Stimulated activated CD8-positive, alpha-beta memory T cell treated with anti-CD3 and anti-CD28 coated beads, Interleukin-2, amount 100 ng/mL, for 48 hours (primary cell): Measurements from ENCODE around the gene PDHX.
"Not testable (repeated sequence)": the region's sequence is repeated elsewhere in the genome, so short reads cannot be mapped to it uniquely, and the experiment has no call there.

Source experiments
- DNase-seq, 2 donors: peaks; one replicate each; pipeline ENCODE4 v3.0.0-alpha.2; 2020; ENCODE audit warnings: low read depth in 2 of 2

The PDHX gene

DNA sequence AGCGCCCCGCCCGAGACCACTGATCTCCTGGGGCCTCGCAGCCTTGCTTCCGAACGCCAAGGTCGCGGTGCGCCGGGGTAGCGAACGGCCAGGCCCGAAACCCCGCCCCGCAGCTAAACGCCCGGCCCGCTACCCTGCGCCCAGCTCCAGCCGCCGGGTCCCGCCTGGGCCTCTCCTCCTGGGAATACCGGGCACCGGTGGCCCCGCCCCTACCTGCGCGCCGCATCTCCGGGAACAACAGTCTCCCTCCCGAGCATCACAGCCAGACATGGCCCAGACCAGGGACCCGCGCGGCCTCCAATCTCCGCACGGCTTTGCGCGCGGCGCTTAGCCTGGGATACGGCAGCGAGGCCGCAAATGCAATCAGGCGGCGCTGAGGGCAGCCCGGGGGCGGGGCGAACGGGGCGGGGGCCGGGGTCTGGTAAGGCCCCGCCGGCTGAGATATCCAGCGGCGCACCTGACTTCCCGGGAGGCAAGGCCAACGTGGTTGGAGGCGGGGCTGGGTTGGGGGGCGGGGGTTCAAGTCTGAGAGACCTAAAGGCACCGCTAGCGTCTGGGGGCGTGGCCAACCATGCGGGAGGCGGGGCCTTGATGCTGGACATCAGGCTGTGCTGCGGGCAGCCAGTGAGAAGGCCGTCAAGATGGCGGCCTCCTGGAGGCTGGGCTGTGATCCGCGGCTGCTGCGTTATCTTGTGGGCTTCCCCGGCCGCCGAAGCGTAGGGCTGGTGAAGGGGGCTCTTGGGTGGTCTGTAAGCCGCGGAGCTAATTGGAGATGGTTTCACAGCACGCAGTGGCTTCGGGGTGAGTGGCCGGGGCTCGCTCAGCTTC is at the start of gene PDHX, which contains the start of gene APIP:
Gene PDHX, plus strand, starts transcription at position 604 of the 828 bp plus-strand sequence. Its CDS starts 38 bp downstream, at position 642.
Gene APIP, minus strand, starts transcription at position 365 of the 828 bp plus-strand sequence. Its CDS starts 95 bp downstream, at position 270.
- peak; percentile 99 for DNase-seq

DNA sequence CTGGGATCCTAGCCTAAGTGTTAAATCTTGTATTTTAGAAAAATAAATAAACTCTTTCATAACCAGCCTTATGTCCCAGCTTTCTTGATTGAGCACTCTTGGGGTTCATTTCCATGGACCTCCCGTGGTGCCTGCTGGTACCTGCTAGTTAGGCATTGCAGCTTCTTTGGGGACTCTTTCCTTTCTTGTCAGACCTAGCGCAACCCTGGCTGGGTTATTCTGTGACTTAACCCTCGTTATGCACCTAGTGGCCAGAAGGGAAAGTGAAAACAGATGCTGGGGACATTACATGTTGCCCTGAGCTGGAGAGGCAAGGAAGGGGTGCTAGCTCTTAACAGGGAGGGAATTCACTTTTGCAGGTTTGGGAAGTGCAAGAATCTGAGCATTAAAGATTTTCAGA is 47.0 kb upstream of the PDHX start:
- no peak for DNase-seq

DNA sequence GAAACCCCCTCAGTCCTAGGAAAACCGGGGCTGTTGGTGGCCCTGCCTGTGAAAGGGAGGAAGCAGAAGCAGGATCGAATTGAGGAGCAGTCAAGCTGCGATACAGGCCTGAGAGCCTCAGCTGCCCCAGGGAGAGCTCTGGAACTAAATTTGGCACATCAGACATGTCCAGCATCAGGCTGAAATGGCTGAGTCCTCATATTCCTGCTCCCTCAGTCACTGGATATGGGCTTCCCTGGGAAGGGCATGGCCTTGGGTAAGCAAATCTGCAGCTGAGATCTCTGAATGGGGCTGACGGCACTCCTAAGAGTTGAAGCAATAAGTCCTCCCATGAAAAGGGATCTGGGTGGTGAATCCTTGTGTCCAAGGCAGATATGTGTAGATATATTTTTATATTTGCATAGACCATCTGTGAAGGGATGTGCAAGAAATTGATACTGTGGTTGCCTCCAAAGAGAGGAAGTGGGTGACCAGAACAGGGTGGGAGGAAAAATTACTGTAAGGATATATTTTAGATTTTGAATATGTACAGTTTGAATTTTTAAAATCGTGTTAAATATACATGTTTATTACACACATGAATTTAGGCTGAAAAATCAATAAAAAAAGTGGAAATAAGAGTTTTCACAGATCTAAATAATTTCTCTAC is 45.7 kb upstream of the PDHX start:
- no peak for DNase-seq

DNA sequence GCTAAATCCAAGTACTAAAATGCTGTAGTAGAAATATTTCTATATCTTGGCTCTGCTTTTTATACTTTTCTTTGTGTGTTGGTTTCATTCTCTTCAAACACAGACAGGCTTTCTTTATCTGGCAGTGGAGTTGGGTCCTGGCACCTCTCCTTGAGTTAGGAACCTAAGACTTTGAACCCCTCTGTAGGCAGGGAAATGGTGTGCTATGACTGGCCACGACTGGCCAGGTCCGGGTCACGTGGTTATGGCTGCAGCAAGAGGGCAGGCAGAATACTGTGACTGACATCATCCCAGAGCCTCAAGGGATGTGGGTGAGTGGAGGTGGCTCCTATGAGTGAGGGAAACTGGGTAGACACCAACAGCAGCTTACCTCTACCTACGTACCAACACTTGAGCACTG is 42.2 kb upstream of the PDHX start:
- DNase-seq: no peak

DNA sequence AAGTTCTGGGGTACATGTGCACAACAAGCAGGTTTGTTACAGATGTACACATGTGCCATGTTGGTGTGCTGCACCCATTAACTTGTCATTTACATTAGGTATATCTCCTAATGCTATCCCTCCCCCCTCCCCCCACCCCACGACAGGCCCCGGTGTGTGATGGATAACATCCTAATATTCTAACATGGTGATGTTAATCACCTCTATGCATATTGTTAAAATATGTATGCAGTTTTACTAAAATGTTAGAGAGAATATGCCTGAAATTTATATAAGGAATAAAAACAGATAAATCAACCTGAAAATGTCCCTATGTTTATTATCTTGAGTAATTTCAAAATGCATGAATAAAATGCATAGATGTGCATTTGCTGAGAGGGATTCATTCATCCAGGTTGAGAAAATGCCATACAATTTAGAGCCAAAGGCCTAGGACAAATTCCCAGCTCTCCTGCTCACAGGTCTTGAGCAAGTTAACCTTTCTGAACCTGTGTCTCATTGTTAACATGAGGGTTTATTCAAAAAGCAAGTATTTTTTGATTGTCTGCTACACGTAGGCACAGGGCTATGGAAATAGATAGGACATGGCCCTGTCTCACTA is 38.9 kb upstream of the PDHX start:
- no peak for DNase-seq

DNA sequence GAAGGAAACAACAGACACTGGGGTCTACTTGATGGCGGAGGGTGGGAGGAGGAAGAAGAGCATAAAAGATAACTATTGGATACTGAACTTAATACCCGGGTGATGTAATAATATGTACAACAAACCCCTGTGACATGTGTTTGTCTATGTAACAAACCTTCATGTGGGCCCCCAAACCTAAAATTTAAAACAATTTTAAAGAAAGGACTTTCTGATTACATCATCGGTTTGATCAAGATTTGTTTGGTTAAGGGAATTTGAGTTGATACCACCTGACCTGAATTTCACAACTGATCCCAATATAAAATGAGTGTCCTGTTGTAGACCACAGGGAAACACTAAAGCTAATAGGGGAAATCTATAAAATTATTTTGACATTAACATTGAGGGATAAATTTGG is 34.5 kb upstream of the PDHX start:
- no peak for DNase-seq

DNA sequence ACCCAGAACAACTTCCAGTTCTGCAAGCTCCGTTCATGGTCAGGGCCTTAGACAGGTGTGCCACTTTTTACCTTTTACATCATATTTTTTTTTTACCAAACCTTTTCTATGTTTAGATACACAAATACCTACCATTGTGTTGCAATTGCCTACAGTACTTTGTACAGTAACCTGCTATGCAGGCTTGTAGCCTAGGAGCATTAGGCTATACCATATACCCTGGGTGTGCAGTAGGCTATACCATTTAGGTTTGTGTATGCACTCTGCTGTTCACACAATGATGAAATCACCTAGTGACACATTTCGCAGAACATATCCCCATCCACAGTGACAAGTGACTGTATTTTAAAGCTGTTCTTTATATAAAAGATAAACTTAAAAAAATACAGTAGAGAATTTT is 29.8 kb upstream of the PDHX start:
- DNase-seq: no peak

DNA sequence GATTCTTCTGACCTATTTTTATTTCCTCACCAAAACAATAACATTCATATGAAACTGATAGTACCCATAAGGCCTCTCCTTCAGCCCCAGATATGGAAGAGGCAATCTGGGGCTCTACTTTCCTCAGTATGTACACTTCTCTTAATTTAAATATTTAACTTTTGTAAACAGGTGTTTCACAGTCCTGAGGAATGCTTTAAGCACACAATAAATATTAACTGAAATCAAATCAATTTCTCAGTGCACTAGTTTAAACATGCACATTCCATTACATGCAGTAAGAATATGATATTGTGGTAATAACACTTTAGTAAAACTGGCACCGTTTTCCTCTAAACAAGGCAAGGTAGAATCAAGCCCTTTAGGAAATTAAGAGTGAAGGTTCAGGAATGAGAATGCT is 29.2 kb upstream of the PDHX start:
- DNase-seq: no peak

DNA sequence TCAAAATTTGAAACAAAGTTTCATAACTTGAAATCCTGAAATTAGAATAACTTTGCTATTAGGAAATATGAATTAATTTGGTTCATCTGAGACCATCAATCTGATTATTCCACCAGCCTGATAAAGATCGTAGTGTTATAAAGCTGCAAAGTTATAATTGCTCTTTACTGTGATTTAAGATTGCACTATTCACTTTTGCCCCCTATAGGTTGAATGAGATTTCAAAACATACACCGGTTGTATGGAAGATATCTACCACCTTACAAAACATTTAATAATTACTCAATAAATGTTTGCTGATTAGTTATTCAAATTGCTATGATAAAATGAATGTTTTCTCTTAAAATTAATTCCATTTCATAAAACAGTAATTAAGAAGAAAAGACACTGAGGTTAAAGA is 26.3 kb upstream of the PDHX start:
- no peak for DNase-seq

DNA sequence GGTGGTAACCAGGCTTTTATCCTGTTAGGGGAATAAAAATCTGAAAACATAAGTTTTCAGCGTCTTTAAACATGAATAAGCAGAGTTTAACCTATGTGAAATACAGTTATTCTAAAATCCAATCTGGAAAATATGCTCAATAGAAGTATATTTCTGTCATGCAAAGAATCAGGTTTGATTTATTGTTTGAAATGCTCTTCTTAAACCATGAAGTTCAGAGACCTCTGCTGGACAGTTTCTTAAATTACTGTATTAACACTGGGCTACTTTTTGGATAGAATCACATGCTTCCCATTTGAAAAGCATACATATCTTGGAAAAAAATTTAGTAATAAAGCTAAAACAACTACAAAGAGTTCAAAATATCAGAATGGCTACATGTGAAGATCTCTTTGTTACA is 25.6 kb upstream of the PDHX start:
- no peak for DNase-seq

DNA sequence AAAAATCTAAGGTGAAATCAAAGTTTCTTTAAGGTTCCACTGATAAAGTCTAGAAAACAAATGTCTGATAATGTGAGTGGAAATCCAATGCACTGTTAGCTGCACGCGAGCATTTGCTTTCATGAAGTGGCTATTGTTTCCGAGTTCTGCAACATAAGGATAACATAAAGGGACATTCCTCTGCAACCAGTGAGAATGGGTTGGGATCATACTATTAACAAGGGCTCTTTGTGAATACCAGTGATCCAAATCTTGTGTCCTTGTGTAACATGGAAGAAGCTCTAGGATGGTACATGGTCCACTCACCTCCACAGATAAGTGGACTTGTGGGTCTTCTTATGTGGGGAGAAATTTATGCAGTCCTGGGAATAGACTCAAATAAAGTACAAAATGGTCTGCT is 24.8 kb upstream of the PDHX start:
- no peak for DNase-seq

DNA sequence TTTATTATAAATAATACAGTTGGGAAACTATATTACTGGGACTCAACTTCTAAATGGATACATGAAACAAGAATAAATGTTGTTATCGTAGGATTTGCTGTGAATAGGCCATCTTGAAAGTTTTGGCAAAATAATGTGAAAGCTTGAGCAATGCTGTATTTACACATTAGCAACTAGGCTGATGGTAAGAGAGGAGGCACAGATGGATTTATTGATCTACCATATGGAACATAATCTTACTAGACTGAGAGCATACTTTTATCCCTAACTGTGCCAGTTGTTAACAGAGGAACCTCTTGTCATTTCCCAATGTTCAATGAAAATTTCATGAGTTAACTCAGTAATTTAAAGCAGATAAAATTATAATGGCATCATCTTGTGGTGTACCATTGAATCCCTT is 23.0 kb upstream of the PDHX start:
- no peak for DNase-seq

DNA sequence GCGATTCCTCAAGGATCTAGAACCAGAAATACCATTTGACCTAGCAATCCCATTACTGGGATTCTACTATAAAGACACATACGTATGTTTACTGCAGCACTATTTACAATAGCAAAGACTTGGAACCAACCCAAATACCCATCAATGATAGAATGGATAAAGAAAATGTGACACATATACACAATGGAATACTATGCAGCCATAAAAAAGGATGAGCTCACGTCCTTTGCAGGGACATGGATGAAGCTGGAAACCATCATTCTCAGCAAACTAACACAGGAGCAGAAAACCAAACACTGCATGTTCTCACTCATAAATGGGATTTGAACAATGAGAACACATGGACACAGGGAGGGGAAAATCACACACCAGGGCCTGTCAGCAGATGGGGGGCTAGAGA is 20.2 kb upstream of the PDHX start:
- DNase-seq: not testable (repeated sequence)

DNA sequence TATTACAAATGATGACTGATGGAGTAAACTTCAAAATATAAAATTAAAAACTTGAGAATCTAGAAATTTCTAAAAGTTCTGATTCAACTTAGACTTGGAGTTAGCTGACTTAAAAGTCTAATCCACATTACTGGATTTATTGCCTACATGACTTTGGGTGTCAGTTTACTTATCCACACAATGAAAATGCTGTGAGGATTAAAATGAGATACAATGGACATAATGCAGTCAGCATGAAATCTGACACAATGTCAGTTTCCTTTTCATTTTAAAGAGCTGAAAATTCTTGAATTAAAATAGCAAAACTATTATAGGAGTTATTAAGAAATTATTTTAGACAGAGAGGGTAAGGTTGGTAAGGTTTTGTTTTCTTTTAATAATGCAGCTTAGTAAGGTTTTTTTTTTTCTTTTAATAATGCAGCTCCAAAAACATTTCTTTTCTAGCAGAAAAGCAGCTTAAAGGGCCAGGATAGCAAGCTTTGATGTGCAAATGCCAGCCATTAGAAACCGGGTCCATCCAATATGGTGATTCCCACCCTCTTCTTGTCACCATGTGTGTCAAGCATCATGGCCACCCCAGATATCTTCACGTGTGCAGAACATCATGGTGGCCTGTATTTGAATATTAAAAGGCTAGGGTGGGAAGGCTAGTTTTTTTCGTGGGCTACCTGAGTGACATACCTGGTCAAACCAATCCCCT is 19.1 kb upstream of the PDHX start:
- no peak for DNase-seq

DNA sequence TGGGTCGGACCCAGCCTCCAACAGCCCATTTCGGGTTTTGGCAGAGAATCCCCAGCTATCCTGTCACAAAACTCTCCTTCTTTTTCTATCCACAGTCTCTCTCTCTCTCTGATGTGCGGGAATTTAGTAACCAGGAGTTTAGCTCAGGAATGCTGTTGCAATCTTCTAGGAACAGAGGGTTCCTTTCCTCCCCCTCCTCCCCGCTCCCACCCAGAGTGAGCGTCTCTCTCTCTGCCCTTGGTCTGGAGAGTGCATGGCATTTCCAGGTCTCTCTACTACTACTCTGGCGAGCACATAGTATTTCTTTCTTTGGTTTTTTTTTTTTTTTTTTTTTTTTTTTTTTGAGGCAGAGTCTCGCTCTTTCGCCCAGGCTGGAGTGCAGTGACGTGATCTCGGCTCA is 17.9 kb upstream of the PDHX start:
- DNase-seq: no peak

DNA sequence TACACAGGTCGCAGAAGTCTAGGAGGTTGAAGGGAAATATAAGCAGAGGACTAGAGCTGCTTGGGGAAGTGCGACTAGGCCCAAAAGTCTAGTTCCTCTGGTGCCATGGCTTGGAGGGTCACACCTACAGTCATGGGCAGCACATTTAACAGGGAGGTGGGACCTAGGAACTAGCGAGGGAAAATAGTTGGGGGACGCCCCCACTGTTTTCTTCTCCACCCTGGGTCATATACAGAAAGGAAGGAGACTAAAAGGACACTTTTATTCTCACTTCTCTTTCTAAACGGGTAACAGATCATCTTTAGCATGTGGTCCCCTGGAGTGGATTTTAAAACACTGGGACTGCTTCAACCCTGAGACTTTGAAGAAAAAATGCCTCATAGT is 16.8 kb upstream of the PDHX start:
- no peak for DNase-seq

DNA sequence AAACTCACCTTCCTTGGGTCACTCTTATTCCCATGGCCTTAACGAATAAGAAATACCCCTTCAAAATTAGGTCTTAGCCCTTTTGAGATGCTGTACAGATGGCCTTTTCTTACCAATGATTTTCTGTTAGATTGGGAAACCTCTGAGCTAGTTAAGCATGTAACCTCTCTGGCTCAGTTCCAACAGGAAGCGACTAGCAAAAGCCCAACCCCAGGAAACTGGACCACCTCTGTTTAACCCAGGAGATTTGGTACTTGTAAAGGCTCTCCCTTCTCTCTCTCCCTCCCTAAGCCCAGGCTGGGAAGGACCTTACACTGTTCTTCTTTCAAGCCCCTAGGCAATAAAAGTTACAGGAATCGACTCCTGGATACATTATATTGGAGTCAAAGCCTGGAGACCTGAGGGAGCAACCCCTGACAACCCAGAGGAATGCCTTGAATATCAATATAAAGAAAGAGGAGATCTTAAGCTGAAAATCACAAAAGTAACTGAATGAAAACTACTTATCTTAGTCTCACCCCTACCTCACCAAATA is 11.9 kb upstream of the PDHX start:
- DNase-seq: no peak

DNA sequence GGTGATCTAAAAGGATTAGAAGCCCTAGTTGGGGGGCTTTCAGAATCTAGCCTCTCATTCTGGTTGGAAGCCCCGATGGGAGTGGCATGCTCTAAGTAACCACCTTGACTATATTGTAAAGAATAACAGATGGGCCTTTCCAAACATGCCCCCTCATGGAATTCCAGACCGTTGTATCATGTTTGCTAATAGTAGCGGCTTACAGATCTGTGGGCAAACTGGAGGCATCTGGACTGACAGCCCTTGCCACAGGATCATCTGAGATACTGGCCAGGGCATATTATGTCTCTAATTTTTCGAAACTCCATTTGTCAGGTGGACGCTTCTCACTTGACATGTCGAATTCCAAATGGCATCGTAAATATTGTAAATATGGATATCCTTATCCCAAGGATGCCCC is 10.8 kb upstream of the PDHX start:
- no peak for DNase-seq

DNA sequence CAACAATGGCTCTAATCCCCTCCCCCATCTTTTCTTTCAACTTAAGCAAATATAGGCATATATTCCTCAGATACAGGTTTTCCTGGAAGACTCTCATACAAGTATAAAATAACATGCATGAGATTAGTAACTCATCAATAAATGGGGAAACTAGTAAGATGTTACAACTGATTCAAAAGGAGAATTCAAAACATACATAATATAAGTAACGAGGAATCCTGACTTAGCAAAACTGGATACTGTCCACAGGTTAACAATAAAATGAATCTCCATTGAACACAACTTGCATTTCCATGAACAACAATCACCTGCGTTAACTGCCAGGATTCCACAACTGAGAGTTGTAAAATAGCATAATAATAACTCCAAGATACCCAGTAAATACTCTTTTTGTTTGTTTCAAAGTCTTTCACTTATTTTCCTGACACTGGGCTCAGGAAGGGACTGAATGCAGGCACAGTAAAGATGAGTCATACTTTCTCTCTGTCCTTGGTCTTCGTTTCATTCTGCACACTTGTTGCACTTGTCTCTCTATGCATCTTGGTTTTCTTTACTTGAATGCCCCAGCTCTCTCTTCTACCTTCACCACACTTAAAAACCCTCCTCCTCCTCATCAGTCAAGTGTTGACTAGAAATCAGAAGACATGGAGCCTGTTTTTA is 8.4 kb upstream of the PDHX start:
- DNase-seq: no peak

DNA sequence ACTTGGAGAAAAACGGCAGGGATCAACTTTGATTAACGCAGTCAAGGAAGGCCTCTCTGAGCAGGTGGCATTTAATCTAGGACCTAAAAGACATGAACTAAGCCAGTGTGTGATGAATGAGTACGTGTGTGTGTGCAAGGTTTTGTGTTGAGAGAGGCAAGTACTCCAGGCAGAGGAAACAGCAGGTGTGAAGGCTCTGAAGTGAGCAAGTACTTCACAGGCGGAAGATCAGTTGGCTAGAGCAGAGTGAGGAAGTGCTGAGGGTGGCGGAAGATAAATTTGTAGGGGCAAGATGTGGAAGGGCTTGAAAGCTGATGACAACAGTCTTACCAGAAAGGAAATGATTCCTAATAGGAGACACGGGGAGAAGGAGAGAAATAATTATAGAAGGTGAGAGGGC is 7.0 kb upstream of the PDHX start:
- no peak for DNase-seq

DNA sequence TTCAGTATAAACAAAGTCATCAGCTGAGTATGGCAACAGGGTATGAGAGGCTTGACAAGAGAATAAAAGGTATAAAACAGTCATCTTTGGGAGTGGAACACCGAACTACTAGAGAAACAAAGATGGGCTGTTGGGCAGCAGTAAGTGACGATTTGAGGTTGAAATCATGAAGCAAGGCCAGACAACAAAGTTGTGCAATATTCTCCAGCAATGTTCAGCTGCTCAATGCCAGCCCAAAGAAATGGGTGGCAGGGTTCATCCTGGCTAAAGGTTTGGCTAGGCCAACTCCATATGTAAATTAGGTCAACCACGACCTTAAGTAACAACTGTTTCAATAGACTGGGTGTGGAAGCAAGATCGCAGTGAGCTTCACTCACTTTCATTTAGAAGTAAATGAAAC is 6.5 kb upstream of the PDHX start:
- no peak for DNase-seq

DNA sequence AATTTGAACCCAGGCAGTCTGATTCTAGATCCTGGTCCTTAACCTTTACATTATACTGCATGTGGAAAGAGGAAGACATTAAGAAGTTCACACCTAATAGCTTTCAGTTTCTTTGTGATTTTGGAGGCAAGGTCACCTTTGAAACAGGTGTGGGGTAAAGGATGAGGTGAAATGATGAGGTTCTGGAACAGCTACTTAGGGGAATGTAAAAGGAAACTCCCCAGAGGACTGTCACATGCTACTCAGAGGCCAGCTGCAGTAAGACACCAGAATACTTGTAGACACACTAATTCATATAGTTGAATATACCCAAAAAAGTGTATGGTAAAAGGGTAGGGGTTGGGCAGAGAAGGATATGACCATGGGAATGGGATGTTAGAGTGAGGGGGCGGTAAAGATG is 5.6 kb upstream of the PDHX start:
- DNase-seq: no peak
